GM10266 (cell line): ENCODE data around the gene MME.

Experiments used
- DNase-seq: peaks from one replicate; pipeline ENCODE4 v3.0.0; 2012; ENCODE audit errors: extremely low spot score
- TF ChIP-seq, protein P1 (sequence below): IDR thresholded peaks from 2 replicates; pipeline ENCODE4 v1.5.1; 2012; ENCODE audit warnings: mild to moderate bottlenecking, low read depth; ENCODE audit not compliant: control insufficient read depth, insufficient read depth; ENCODE audit errors: missing control alignments

Gene MME

DNA sequence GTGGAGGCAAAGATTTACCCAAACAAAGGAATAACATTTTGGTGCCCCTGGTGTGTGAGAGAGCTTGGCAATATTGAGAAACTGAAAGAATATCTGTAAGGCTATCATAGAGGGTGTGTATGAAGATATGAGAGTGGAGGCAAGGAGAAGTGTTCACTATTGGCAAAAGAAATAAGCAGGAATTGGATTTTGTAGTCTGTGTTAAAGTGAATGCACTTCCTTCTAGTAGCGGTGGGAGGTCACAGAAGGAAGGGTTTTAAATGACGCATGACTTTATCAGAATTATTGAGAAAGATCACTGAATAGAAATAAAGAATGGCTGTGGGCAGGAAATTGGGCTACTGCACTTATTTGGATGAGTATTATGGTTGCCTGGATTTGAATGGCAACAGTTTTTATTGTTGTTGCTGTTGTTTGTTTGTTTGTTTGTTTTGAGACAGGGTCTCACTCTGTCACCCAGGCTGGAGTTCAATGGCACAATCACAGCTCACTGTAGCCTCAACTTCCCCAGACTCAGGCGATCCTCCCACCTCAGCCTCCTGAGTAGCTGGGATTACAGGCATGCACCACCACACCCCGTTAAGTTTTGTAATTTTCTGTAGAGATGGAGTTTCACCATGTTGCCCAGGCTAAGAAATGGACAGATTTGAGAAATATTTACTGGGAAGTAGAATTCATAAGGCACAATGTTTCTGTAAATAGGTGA, 16.3 kb downstream of the MME start:
- TF ChIP-seq, protein P1, sequence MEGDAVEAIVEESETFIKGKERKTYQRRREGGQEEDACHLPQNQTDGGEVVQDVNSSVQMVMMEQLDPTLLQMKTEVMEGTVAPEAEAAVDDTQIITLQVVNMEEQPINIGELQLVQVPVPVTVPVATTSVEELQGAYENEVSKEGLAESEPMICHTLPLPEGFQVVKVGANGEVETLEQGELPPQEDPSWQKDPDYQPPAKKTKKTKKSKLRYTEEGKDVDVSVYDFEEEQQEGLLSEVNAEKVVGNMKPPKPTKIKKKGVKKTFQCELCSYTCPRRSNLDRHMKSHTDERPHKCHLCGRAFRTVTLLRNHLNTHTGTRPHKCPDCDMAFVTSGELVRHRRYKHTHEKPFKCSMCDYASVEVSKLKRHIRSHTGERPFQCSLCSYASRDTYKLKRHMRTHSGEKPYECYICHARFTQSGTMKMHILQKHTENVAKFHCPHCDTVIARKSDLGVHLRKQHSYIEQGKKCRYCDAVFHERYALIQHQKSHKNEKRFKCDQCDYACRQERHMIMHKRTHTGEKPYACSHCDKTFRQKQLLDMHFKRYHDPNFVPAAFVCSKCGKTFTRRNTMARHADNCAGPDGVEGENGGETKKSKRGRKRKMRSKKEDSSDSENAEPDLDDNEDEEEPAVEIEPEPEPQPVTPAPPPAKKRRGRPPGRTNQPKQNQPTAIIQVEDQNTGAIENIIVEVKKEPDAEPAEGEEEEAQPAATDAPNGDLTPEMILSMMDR: no peak
- no peak for DNase-seq

DNA sequence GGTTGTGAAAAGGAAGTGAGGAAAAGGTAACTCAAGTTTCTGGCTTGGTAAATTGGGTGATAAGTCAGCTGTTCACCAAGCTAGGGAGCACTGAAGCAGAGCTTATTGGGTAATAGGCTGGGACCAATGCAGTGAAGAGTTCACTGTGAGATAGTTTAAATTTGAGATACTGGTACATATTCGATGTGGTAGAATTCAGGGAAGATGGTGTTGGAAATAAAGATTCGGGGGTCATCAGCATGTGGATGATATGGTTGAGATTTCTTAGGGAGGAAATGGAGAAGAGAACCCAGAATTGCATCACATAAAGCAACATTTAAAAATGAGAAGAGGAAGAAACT, 16.9 kb downstream of the MME start:
- no peak for DNase-seq

DNA sequence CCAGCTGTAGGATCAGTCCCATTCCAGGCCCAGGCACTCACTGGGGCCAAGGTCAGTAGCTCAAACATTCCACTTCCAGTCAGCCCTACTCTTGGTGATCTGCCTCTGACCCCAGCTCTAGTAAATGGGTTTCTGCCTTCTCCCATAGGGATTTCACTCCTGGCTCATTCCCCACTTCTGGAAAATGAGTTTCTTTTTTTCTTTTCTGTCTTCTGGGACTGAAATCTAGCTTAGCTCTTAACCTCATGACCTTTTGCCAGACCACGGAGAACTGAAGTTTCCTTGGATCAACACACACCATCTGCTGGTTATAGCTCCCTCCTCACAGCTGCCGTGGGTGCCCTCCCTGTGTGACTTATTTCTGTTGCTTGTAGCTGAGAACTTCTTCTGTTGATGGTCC, 21.3 kb downstream of the MME start:
- no peak for DNase-seq
- TF ChIP-seq, protein P1: no peak

More for the DNA sequence above, 16.9 kb downstream of the MME start:
- TF ChIP-seq, protein P1: no peak

DNA sequence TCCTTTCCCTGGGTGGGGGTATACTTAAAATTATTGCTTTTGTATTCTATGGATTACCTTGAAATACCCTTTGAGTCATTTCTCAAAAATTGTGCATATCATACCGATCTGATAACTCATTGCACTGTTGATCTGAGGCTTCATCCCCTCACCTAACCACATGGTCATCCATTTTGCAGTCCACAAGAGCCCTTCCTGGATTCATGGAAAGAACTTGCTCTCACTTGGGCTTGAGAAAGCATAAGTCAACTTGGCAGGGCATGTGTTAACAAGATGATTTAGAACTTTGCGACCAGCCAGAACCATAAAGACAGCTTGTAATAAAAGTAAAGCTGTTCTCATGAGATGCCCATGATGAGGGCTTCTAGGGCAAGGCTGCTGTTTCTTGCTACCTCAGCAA, 22.2 kb downstream of the MME start:
- TF ChIP-seq, protein P1: no peak
- no peak for DNase-seq

DNA sequence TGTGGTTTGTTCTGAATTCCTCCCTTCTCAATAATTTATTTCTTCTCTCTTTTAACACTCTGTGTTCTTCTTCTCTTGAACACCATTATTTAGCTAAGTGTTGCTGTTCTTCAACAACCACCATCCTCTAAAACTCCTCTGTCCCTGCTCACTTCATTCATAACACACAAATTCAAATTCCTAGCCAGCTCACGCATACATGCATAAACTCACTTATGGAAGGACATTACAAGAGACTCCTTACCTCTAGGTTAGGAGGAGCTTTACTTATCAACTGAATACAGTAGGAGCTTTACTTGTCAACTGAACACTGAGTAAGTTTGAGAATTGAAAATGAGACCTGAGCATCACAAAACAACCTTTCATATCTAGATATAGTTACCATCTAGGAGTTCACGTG, 23.6 kb downstream of the MME start:
- TF ChIP-seq, protein P1: no peak
- no peak for DNase-seq

DNA sequence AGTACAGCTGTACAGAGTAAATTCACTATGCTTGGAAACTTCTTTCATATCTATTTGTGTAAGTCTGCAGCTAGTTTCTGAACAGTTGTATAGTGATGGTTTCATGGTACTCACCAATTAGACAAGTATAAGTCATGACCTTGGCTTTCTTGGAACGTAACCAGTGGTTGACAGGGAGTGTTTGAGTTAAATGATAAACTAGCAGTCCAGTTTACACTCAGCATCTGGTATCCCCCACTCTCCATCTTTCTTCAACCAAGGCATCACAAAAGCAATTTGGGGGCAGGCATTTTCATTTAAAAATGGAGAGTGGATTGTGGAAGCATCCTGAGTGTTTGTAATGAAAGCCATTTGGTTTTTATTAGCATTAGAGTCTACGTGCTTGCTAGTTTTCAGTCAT, 26.0 kb downstream of the MME start:
- TF ChIP-seq, protein P1: no peak
- no peak for DNase-seq

GRCh38 chr3:155110022-155110421, 29.9 kb downstream of the MME start:
- TF ChIP-seq, protein P1: no peak
- no peak for DNase-seq
